Smooth muscle cell (in vitro differentiated cells): Measurements from ENCODE around the gene TNS3. TPM values are rescaled to one million over a fixed set of nuclear protein-coding genes. Genes with fewer than 3 reads are reported as not detected.

Source experiments
- DNase-seq: peaks from one replicate; lab custom pipeline; 2025; ENCODE audit not compliant: unreplicated experiment; lab: John Stamatoyannopoulos, UW
- H2AFZ ChIP-seq: fragments of 200-600 bp; sonication (generic); 2 replicates; pipeline ENCODE4 v1.6.0; 2016; ENCODE audit warnings: antibody characterized with exemption, low read depth, mild to moderate bottlenecking
- H3F3A ChIP-seq: fragments of 200-600 bp; sonication (generic); 2 replicates; pipeline ENCODE4 v1.6.0; 2017; ENCODE audit warnings: antibody characterized with exemption, low read depth
- H3K27ac ChIP-seq: fragments of 200-600 bp; sonication (generic); 2 replicates; pipeline ENCODE4 v1.5.1; 2016; ENCODE audit warnings: low read depth, mild to moderate bottlenecking
- H3K27me3 ChIP-seq: fragments of 200-600 bp; sonication (generic); 2 replicates; pipeline ENCODE4 v1.6.1; 2016; ENCODE audit warnings: low read depth, mild to moderate bottlenecking
- H3K36me3 ChIP-seq: fragments of 200-600 bp; sonication (generic); 2 replicates; pipeline ENCODE4 v1.5.1; 2016; ENCODE audit warnings: low read depth
- H3K4me1 ChIP-seq: fragments of 200-600 bp; sonication (generic); 2 replicates; pipeline ENCODE4 v1.5.1; 2016; ENCODE audit warnings: low read depth
- H3K4me2 ChIP-seq: fragments of 200-600 bp; sonication (generic); 2 replicates; pipeline ENCODE4 v1.6.0; 2016; ENCODE audit warnings: mild to moderate bottlenecking
- H3K4me3 ChIP-seq: fragments of 200-600 bp; sonication (generic); 2 replicates; pipeline ENCODE4 v1.5.1; 2016; ENCODE audit warnings: mild to moderate bottlenecking
- H3K79me2 ChIP-seq: fragments of 200-600 bp; sonication (generic); 2 replicates; pipeline ENCODE4 v1.6.0; 2016; ENCODE audit warnings: low read depth, mild to moderate bottlenecking
- H3K9ac ChIP-seq: fragments of 200-600 bp; sonication (generic); 2 replicates; pipeline ENCODE4 v1.6.0; 2016; ENCODE audit warnings: low read depth
- H3K9me3 ChIP-seq: fragments of 200-600 bp; sonication (generic); replicated peaks from 2 replicates; pipeline ENCODE4 v1.5.1; 2016; ENCODE audit warnings: low read depth
- H4K20me1 ChIP-seq: fragments of 200-600 bp; sonication (generic); 2 replicates; pipeline ENCODE4 v1.6.0; 2016; ENCODE audit warnings: low read depth
- CTCF ChIP-seq: fragments of 200-600 bp; sonication (generic); IDR thresholded peaks from 2 replicates; pipeline ENCODE4 v1.5.1; 2017; ENCODE audit warnings: borderline replicate concordance, mild to moderate bottlenecking, antibody characterized with exemption; ENCODE audit not compliant: insufficient read depth, poor library complexity, severe bottlenecking
- WGBS: methylation state at CpG from one replicate; pipeline ENCODE4 v1.1.7; 2016; ENCODE audit warnings: low lambda C conversion rate; 5-methylcytosine and 5-hydroxymethylcytosine counted together
- polyA plus RNA-seq: library from polyadenylated mRNA; unstranded; fragments of >200 nt; fragmentation: Nextera tagmentation; extraction: Ambion mirVana; gene quantifications from 2 replicates; pipeline ENCODE4 v1.2.1, GENCODE V29; 2016
- total RNA-seq: library from RNA; depleted of rRNA; stranded (reverse); fragments of >200 nt; gene quantifications from 2 replicates; pipeline ENCODE4 v1.2.3, GENCODE V29; 2014

Gene TNS3
- total and polyA plus RNA-seq, 2 experiments from 2014 or later: 32.6 to 50.5 TPM

- Histone ChIP-seq H3K4me3 (no peak overlapping the region), H3F3A (peaks cover 24% of the 10 kb centered on the region), H3K4me2 (peak overlapping the region; percentile 42), H2AFZ (no peak overlapping the region), H3K36me3 (no peaks in the 10 kb centered on the region), H3K27me3 (no peaks in the 10 kb centered on the region), H3K9ac (peak overlapping the region; percentile 62), H3K79me2 (peaks cover 52% of the 10 kb centered on the region), H3K4me1 (peaks cover 11% of the 10 kb centered on the region), H3K9me3 (no peaks in the 10 kb centered on the region), H3K27ac (peak overlapping the region; percentile 92), H4K20me1 (no peaks in the 10 kb centered on the region)
- DNase-seq: no peak
- TF ChIP-seq CTCF: no peak
- 78% methylated on average over 13 of the region's 13 CpGs for WGBS
Measured at GRCh38 chr7:47521011-47521795, 60.7 kb downstream of the TNS3 start.

- TF ChIP-seq CTCF: no peak
- Histone ChIP-seq H3K27ac (peak overlapping the region; percentile 92), H3K79me2 (peaks cover 60% of the 10 kb centered on the region), H3K4me3 (no peak overlapping the region), H3K4me1 (peaks cover 11% of the 10 kb centered on the region), H3F3A (peaks cover 26% of the 10 kb centered on the region), H3K9me3 (no peaks in the 10 kb centered on the region), H3K4me2 (peak overlapping the region; percentile 42), H3K36me3 (no peaks in the 10 kb centered on the region), H3K9ac (peak overlapping the region; percentile 62), H4K20me1 (no peaks in the 10 kb centered on the region), H3K27me3 (no peaks in the 10 kb centered on the region), H2AFZ (no peak overlapping the region)
- WGBS: 4% methylated on average over 8 of the region's 8 CpGs
- DNase-seq: no peak
Measured at GRCh38 chr7:47520406-47520805, 61.5 kb downstream of the TNS3 start.

GRCh38 chr7:47518827-47519226 lies 63.1 kb downstream of the TNS3 start:
- Histone ChIP-seq H3K9ac (peak overlapping the region; percentile 63), H3K27me3 (no peaks in the 10 kb centered on the region), H3K27ac (peak overlapping the region; percentile 92), H3K9me3 (no peaks in the 10 kb centered on the region), H4K20me1 (no peaks in the 10 kb centered on the region), H3K79me2 (peaks cover 60% of the 10 kb centered on the region), H3K4me2 (peak overlapping the region; percentile 57), H3K4me3 (no peak overlapping the region), H3K4me1 (peaks cover 22% of the 10 kb centered on the region), H2AFZ (no peak overlapping the region), H3K36me3 (no peaks in the 10 kb centered on the region), H3F3A (peaks cover 37% of the 10 kb centered on the region)
- no peak for DNase-seq
- no peak for TF ChIP-seq CTCF
- WGBS: 50% methylated on average over 7 of the region's 7 CpGs
